ENCODE results near the gene ASPRV1.
A peak's percentile ranks its signal among the peaks of the same experiment; 100 is the strongest.

Gene ASPRV1

DNA sequence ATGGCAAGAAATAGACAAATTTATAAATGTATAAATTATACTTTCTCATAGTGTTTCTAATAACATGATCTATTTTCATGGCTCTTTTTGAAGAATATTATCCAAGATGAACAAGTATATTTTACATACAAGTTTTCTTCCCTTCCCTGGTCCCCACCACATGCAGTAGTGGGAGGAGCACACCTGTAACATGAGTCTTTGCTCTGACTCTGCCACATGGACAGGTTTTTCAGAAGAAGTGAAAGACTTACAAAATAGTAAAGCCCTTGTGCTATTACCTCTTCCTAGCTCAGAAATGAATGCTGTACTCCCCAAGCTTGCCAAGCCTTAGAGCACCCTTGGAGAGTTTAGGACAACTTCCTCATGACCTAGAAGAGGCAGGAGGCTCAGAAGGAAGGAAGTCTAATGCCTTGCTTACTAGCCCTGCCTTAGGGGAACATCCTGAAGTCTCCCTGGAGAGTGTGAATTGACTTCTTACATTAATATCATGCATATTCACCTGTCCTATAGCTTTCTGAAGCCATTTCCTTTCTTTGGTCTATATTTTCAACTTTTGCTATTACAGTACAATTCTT lies 28.1 kb downstream of the ASPRV1 start:
- Mint-ChIP-seq H3K27me3 (no peaks in the 10 kb centered on the region), H3K4me3 (no peak overlapping the region)
- no peak for ATAC-seq (ENCODE audit: low read depth)

DNA sequence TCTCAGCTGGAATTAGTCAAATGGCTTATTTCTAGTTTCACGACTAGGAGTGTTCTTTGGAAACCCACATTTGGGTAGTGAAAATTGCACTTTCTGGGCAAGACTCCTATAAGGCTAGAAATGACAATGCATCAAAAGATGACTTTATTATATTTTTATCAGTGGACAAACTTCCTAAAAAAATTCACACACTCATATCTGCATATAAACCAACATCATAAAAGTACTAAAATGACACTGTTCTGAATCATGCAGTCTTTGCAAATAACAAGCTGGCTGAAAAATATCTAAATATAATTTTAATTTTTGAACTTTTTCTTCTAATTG lies 28.9 kb downstream of the ASPRV1 start:
- H3K36me3 Mint-ChIP-seq, result peaks cover 19% of the 10 kb centered on the region
- no peak overlapping the region for H3K27ac Mint-ChIP-seq
- no peaks in the 10 kb centered on the region for H3K27me3 Mint-ChIP-seq
- DNase-seq (ENCODE audit: low spot score in 2 of 2) (no peak), ATAC-seq (ENCODE audit: low read depth) (no peak)
- peaks cover 8% of the 10 kb centered on the region for H3K4me1 Mint-ChIP-seq
- H3K9me3 Mint-ChIP-seq, result no peaks in the 10 kb centered on the region
- no peak overlapping the region for H3K4me3 Mint-ChIP-seq

More for the DNA sequence above, 28.1 kb downstream of the ASPRV1 start:
- Mint-ChIP-seq H3K9me3 (no peaks in the 10 kb centered on the region), H3K27ac (no peak overlapping the region), H3K4me1 (peaks cover 6% of the 10 kb centered on the region), H3K36me3 (peaks cover 23% of the 10 kb centered on the region)
- DNase-seq (ENCODE audit: low spot score in 2 of 2), result no peak

DNA sequence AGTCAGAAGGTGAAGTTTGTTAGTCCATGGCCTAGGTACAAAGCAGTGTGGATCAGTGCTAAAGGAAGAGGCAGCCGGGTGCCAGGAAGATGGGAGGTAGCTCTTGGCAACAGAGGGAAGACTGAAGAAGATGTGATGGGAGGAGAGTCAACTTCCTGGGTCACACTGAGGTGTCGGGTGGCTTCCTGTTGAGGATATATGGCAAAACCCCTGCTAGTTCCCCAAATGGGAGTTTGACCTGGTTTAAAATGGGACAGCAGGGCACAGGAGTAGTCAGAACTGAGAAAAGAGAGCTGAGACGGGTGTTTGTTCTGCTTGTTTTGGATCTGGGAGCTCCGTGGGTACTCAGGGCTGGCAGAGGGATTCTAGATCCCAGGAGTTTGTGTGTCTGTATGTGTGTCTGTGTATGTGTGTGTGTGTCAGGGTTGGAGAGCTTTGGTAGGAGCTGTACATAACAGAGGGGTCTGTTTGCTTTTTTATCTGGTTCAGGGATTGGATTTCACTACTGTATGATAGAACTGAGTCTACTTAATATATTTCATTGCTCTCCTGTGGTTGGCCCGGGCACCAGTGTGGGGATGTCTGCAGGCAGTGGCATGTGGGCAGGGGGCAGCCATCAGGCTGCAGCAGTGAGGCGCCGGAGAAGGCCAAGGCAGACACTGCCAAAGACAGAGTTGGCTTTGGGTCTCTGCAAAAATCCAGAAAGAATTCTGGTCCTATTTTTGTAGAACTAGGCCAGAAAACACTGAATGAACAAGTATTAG lies 29.4 kb downstream of the ASPRV1 start:
- DNase-seq (ENCODE audit: low spot score in 2 of 2), result no peak
- no peak overlapping the region for H3K4me3 Mint-ChIP-seq
- H3K27me3 Mint-ChIP-seq, result no peaks in the 10 kb centered on the region
- H3K36me3 Mint-ChIP-seq, result peaks cover 21% of the 10 kb centered on the region
- no peak for ATAC-seq (ENCODE audit: low read depth)
- H3K4me1 Mint-ChIP-seq, result peaks cover 8% of the 10 kb centered on the region
- H3K27ac Mint-ChIP-seq, result no peak overlapping the region
- H3K9me3 Mint-ChIP-seq, result no peaks in the 10 kb centered on the region

DNA sequence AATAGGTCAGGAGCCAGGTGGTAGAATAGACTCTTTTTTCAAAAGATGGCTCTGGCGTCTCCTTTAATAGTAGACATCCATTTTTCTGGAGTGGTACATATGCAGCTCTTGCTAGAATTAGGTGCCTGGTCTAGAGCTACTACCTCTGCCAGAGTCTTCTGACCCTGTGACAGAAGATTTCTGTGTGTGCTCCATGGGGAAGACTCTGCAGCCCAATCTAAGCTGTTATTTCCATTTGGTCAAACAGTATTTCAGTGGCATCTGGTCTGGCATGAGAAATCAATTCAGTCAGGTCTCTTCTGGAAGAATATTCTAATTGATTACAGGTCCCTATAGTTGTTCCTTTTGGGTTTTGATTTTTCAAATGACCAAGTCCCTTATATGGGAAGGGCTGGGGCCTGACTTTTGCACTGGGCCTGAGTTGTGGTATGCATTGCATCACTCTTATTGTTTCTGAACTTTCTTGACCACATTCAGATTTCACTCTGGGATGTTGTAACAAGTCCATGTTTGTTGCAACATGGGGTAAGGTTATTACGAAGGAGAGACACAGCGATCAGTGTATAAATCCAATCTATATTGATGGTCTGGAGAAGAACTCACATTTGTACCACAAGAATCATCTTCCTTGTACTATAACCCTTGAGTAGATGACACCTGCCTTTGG lies 34.4 kb downstream of the ASPRV1 start:
- Mint-ChIP-seq H3K9me3 (no peaks in the 10 kb centered on the region), H3K27ac (no peak overlapping the region), H3K36me3 (peaks cover 18% of the 10 kb centered on the region), H3K27me3 (no peaks in the 10 kb centered on the region), H3K4me3 (no peak overlapping the region), H3K4me1 (peaks cover 3% of the 10 kb centered on the region)
- DNase-seq (ENCODE audit: low spot score in 2 of 2) (no peak), ATAC-seq (ENCODE audit: low read depth) (no peak)

DNA sequence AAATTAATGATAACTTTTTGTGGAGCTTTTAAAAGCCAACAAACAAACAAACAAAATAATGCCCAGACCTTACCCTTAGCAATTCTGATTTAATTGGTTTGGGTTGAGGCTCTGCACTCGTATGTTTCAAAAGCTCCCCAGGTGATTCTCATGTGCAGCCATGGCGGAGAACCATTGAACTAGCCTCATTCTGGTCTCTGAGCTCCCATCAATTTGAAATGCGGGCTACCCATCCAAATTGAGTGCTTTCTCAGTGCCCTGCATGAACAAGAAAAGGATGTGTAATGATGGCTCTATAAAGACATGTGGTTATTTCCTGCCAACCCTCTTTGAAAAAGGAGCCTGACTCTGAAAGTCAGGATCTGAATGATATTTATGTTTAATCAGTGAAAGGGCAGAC lies 38.3 kb downstream of the ASPRV1 start:
- no peaks in the 10 kb centered on the region for H3K27me3 Mint-ChIP-seq
- H3K9me3 Mint-ChIP-seq, result no peaks in the 10 kb centered on the region
- H3K27ac Mint-ChIP-seq, result no peak overlapping the region
- H3K4me3 Mint-ChIP-seq, result no peak overlapping the region
- ATAC-seq (ENCODE audit: low read depth) (no peak), DNase-seq (ENCODE audit: low spot score in 2 of 2) (no peak)
- H3K36me3 Mint-ChIP-seq, result peaks cover 25% of the 10 kb centered on the region
- peaks cover 2% of the 10 kb centered on the region for H3K4me1 Mint-ChIP-seq

DNA sequence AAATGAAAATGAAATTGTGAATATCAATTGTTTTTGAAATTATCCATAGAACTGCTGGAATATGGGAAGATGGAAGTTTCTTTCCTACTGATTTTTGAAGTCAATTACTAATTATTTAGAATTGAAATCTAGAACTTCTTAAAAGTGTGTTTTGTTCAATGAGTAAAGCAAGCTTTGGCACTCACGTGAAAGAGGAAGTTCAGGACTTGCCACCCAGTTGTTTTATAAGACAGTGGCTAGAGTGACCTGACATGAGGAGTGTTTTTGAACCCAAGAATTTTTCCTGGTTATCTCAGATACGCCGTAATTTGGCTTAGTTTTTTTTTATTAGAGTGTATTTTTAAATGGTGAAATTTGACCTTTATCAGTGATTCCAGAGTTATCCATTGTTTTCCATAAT lies 43.0 kb downstream of the ASPRV1 start:
- H3K27ac Mint-ChIP-seq, result peak overlapping the region; percentile 68
- ATAC-seq (ENCODE audit: low read depth) (no peak), DNase-seq (ENCODE audit: low spot score in 2 of 2) (no peak)
- no peak overlapping the region for H3K4me3 Mint-ChIP-seq
- H3K36me3 Mint-ChIP-seq, result peaks cover 17% of the 10 kb centered on the region
- peaks cover 16% of the 10 kb centered on the region for H3K4me1 Mint-ChIP-seq
- H3K27me3 Mint-ChIP-seq, result no peaks in the 10 kb centered on the region
- H3K9me3 Mint-ChIP-seq, result no peaks in the 10 kb centered on the region

DNA sequence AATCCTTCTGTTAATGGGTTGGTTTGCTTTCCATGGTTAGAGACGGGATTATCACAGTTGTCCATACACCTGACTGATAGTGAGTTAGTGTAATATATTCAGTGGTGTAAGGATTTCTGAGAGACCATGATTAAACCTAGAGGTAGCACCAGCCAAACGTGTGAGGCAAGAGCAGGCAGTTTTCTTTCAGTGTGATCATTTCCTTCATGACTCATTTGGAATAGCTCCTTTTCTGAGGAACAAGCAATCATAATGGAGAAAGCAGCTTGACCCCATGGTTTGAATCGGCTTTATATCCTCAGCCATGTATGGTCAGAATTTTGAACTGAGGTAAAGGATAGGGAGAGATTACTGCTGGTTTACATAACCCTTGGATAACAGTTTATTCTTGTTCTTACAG lies 43.6 kb downstream of the ASPRV1 start:
- ATAC-seq (ENCODE audit: low read depth) (no peak), DNase-seq (ENCODE audit: low spot score in 2 of 2) (no peak)
- Mint-ChIP-seq H3K27me3 (no peaks in the 10 kb centered on the region), H3K9me3 (no peaks in the 10 kb centered on the region), H3K4me1 (peaks cover 16% of the 10 kb centered on the region), H3K4me3 (no peak overlapping the region), H3K36me3 (peaks cover 14% of the 10 kb centered on the region), H3K27ac (peak overlapping the region; percentile 68)

DNA sequence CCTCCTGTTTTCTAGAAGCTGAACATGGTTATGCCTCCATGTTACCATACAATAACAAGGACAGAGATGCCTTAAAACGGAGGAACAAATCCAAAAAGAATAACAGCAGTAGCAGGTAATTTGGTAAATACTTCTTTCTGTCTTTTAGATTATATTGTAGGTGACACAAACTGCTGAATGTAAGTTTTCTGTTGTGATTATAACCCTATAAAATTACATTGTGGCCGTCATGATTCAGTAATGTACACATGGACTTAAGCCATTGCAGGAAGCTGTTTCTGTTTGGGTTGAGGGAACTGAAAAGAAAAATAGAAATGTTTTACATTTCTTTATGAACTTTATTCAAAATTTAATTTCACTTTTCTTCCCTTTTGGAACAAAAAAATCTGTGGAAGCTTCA lies 45.3 kb downstream of the ASPRV1 start:
- ATAC-seq (ENCODE audit: low read depth), result no peak

DNA sequence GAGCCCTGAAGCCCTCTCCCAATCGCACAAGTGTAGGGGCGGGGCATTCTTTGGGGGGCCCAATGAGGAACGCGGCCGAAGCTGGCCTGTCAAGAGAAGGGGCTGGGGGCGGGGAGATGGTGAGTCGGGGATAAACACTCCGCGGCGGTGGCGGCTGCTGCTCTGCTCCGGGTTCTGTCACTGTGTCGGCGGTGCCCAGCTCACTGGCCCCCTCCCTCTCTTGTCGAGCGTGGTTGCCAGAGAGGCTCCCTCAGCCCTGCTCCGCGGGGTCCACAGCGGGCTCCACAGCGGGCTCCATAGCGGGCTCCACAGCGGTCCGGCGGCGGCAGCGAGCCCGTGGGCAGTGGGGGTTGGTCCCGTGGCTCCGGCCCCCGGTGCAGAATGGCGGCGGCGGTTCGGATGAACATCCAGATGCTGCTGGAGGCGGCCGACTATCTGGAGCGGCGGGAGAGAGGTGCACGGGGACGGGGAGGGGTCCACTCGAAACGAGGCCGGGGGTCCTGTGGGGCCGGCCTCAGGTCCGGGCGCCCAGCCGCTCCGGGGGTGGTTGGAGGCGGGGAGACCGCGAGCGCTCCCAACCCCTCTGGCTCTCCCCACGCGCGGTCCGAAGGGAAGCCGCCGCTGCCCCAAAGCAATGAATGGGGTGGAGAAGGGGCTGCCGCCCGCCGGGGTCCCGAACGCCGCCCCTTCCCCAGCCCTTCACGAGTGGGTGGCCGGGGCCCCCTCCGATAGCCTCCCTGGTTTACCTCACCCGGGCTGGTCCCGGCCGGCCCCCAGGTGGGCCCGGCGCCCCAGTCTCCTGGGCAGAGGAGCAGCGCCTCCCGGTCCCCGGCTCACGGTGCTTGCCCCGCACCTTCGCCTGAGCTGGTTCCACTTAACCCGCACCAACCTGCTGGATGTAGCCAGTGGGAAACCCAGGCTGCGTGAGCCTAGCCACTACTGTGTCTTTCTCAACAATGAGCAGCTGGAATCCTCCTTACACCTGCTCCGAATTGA lies 46.2 kb downstream of the ASPRV1 start, which contains the start of gene MXD1:
MXD1 (plus strand) TSS at position 160 of the 996 bp plus-strand sequence; CDS start at position 382, 222 bp downstream.
- Mint-ChIP-seq H3K27me3 (no peaks in the 10 kb centered on the region), H3K9me3 (no peaks in the 10 kb centered on the region), H3K36me3 (peaks cover 6% of the 10 kb centered on the region), H3K4me3 (peak within 1 kb of the TSS; percentile 82), H3K4me1 (peaks cover 16% of the 10 kb centered on the region), H3K27ac (peak within 1 kb of the TSS; percentile 65)
- ATAC-seq (ENCODE audit: low read depth) (no peak), DNase-seq (ENCODE audit: low spot score in 2 of 2) (peak in 1 of 2 donors; percentile 11)

More for the DNA sequence above, 45.3 kb downstream of the ASPRV1 start:
- peak overlapping the region; percentile 61 for H3K4me3 Mint-ChIP-seq
- peak overlapping the region; percentile 45 for H3K27ac Mint-ChIP-seq
- no peak for DNase-seq (ENCODE audit: low spot score in 2 of 2)
- H3K9me3 Mint-ChIP-seq, result no peaks in the 10 kb centered on the region
- H3K36me3 Mint-ChIP-seq, result peaks cover 10% of the 10 kb centered on the region
- H3K27me3 Mint-ChIP-seq, result no peaks in the 10 kb centered on the region
- peaks cover 16% of the 10 kb centered on the region for H3K4me1 Mint-ChIP-seq

DNA sequence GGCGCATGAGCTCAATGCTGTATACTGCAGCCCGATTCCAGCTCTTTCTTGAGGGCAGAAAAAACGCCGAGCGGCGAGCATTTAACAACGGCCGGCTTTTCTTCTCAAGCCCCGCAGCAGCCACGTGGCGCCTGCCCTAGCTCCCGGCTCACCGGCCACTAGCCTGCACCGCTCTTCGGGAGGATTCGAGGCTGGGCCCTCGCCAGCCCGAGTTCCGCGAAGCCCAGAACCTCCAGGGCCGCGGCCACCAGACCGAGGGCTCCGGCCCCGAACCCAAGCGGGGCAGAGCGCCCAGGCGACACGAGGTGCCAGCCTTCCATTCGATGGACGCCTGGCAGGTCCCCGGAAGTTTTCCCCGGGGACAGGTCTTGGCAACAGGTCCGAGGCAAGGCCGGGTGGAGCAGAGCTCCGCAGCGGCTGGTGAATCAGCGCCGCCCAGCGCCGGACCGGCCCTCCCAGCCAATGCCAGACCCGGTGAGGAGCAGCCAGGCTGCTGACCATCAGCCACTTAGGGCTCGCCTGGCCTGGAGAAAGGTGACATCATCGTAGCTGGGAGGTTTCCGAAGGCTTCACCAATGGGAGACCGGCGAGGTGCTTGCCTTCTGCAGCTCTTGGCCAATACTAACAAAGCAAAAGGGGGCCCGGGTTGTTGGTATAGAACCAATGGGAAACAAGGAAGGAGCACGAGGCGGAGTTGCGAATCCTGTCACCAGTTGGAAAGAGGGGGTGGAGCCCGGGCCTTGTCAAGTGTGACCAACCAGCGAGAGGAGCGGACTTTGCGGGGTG lies 47.1 kb downstream of the ASPRV1 start:
- no peaks in the 10 kb centered on the region for H3K27me3 Mint-ChIP-seq
- peaks cover 16% of the 10 kb centered on the region for H3K4me1 Mint-ChIP-seq
- DNase-seq (ENCODE audit: low spot score in 2 of 2) (peak; percentile 92 to 99), ATAC-seq (ENCODE audit: low read depth) (peak; percentile 84)
- H3K27ac Mint-ChIP-seq, result peak overlapping the region; percentile 65
- H3K36me3 Mint-ChIP-seq, result peaks cover 4% of the 10 kb centered on the region
- H3K9me3 Mint-ChIP-seq, result no peaks in the 10 kb centered on the region
- H3K4me3 Mint-ChIP-seq, result peak overlapping the region; percentile 82

DNA sequence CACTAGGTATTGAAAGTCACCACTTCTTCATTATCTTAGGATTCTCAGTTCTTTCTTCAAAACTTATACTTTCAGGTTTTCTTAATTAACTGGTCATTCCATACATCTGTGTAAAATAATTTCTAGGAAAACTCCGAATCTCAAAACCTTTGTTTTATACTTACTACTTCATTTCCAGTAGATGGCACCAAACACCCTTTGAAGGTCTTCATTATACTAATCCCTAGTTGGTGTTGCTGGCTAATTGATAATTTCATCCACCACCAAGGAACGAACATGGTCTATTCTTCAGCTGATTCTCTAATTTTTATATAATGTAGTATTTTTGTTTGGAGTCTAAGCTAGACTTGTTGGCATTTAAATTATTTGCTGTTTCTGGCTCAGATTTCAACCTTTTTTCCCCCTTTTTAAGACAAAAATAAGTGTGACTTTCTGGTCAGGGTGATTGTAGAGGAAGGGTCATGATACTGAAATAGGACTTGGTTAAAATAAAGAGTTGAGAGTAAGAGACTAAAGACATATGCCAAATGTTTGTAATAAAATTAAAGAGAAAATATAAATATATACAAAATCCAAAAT lies 49.4 kb downstream of the ASPRV1 start:
- DNase-seq (ENCODE audit: low spot score in 2 of 2) (peak in 1 of 2 donors; percentile 56), ATAC-seq (ENCODE audit: low read depth) (no peak)
- no peaks in the 10 kb centered on the region for H3K27me3 Mint-ChIP-seq
- no peak overlapping the region for H3K4me3 Mint-ChIP-seq
- no peaks in the 10 kb centered on the region for H3K9me3 Mint-ChIP-seq
- H3K36me3 Mint-ChIP-seq, result peaks cover 10% of the 10 kb centered on the region
- H3K4me1 Mint-ChIP-seq, result peaks cover 8% of the 10 kb centered on the region
- peak overlapping the region; percentile 63 for H3K27ac Mint-ChIP-seq
